ENCODE results near the gene TGFB1. TPM values are rescaled to one million over a fixed set of nuclear protein-coding genes. Genes with fewer than 3 reads are reported as not detected.

TGFB1 gene
- total and polyA plus RNA-seq, 8 donors: 29.8 to 98.0 (median 39.1) TPM

DNA sequence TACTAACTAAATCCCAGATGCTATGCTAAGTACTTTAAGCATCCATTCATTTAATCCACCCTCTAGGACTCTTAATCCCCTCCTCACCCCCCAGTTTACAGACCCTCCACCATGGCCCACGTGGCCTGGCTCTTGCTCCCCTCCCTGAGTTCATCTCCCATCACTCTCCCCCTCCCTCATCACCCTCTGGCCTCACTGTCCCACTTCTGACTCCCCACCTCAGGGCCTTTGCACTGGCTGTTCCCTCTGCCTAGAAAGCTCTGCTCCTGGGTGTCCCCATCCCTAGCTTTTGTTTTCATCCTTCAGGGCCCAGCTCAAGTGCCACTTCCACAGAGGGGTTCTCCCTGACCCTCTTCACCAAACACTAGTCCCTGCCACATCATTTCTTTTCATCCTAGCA is 6.0 kb upstream of the TGFB1 start:
- Histone ChIP-seq H3K9me3 (no peaks in the 10 kb centered on the region), H3K36me3 (no peaks in the 10 kb centered on the region), H3K27me3 (no peaks in the 10 kb centered on the region), H3K27ac (no peak overlapping the region), H3K4me3 (no peak overlapping the region), H3K4me1 (peaks cover 7 to 59% of the 10 kb centered on the region in 2 donors)
- no peak for ATAC-seq
- no peak for TF ChIP-seq CTCF (IDR thresholded peaks at IDR 0.05)
- intact Hi-C loops (cut with DNase I): no loop called here
- no peak for DNase-seq

- peaks cover under 1 to 56% of the 10 kb centered on the region in 2 donors for H3K4me1 ChIP-seq
- H3K4me3 ChIP-seq: no peak overlapping the region
- peak overlapping the region in 1 of 2 donors; percentile 41 for H3K27ac ChIP-seq
- no peaks in the 10 kb centered on the region for H3K9me3 ChIP-seq
- no peak for TF ChIP-seq CTCF (IDR thresholded peaks at IDR 0.05)
- no peaks in the 10 kb centered on the region for H3K27me3 ChIP-seq
- no peaks in the 10 kb centered on the region for H3K36me3 ChIP-seq
- intact Hi-C loops (cut with DNase I): no loop called here
- DNase-seq (no peak), ATAC-seq (no peak)
These were observed 4.0 kb upstream of the TGFB1 start for GRCh38 chr19:41357746-41358145.

GRCh38 chr19:41356984-41357739 is 3.4 kb upstream of the TGFB1 start:
- peaks cover 0 to 50% of the 10 kb centered on the region in 2 donors for H3K4me1 ChIP-seq
- DNase-seq (no peak), ATAC-seq (no peak)
- H3K36me3 ChIP-seq: no peaks in the 10 kb centered on the region
- H3K4me3 ChIP-seq: no peak overlapping the region
- no peak for TF ChIP-seq CTCF (IDR thresholded peaks at IDR 0.05)
- H3K27ac ChIP-seq: peak overlapping the region in 1 of 2 donors; percentile 41
- no peaks in the 10 kb centered on the region for H3K9me3 ChIP-seq
- intact Hi-C loops (cut with DNase I): no loop called here
- no peaks in the 10 kb centered on the region for H3K27me3 ChIP-seq

DNA sequence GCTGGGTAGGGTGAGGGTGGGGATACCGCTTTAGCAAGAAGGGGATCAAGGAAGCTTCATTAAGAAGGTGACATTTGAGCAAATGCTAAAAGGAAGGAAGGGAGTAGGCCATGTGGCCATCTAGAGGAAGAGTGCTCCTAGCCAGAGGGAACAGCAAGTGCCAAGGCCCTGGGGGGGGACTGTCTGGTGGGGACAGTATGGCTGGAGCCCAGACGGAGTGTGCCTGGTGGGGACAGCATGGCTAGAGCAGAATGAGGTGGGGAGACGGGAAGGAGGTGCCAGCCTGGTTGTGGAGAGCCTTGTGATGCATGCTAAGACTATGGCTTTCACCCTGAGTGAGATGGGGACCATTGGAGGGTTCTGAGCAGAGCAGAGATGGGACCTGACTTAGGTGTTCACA is 2.1 kb upstream of the TGFB1 start:
- peak overlapping the region in 1 of 2 donors; percentile 90 for H3K27ac ChIP-seq

More for the DNA sequence above, 2.1 kb upstream of the TGFB1 start:
- Histone ChIP-seq H3K36me3 (no peaks in the 10 kb centered on the region), H3K4me1 (peaks cover 0 to 53% of the 10 kb centered on the region in 2 donors), H3K4me3 (no peak overlapping the region), H3K27me3 (no peaks in the 10 kb centered on the region), H3K9me3 (no peaks in the 10 kb centered on the region)
- no peak for TF ChIP-seq CTCF (IDR thresholded peaks at IDR 0.05)
- no peak for ATAC-seq
- no peak for DNase-seq
- intact Hi-C loops (cut with DNase I): no loop called here
